Glutamatergic neuron (in vitro differentiated cells): ENCODE data around the gene AFAP1. TPM values are rescaled to one million over a fixed set of nuclear protein-coding genes. Genes with fewer than 3 reads are reported as not detected.
A peak's percentile ranks its signal among the peaks of the same experiment; 100 is the strongest.

Experiments used
- DNase-seq: peaks from one replicate; pipeline ENCODE4 v3.0.0; 2022
- H3K27ac Mint-ChIP-seq: one replicate; pipeline ENCODE4 v1.8.0; 2020; ENCODE audit warnings: mild to moderate bottlenecking, mixed read lengths, inconsistent platforms; ENCODE audit not compliant: unreplicated experiment
- H3K27me3 Mint-ChIP-seq: one replicate; pipeline ENCODE4 v1.8.0; 2020; ENCODE audit warnings: mild to moderate bottlenecking, moderate library complexity, mixed read lengths, inconsistent platforms; ENCODE audit not compliant: unreplicated experiment
- H3K36me3 Mint-ChIP-seq: one replicate; pipeline ENCODE4 v1.8.0; 2020; ENCODE audit warnings: mild to moderate bottlenecking, mixed read lengths, inconsistent platforms; ENCODE audit not compliant: unreplicated experiment
- H3K4me1 Mint-ChIP-seq: one replicate; pipeline ENCODE4 v1.8.0; 2020; ENCODE audit warnings: mild to moderate bottlenecking, low read depth, mixed read lengths, inconsistent platforms; ENCODE audit not compliant: unreplicated experiment
- H3K4me3 Mint-ChIP-seq: one replicate; pipeline ENCODE4 v1.8.0; 2020; ENCODE audit warnings: mild to moderate bottlenecking, mixed read lengths, inconsistent platforms; ENCODE audit not compliant: unreplicated experiment
- H3K9me3 Mint-ChIP-seq: one replicate; pipeline ENCODE4 v1.8.0; 2020; ENCODE audit warnings: mild to moderate bottlenecking, moderate library complexity, mixed read lengths, inconsistent platforms; ENCODE audit not compliant: unreplicated experiment
- CTCF ChIP-seq: fragments of 200-600 bp; sonication (generic); IDR thresholded peaks from one replicate; pipeline ENCODE4 v1.5.0; 2021; ENCODE audit not compliant: partially characterized antibody, unreplicated experiment
- long read RNA-seq: library from polyadenylated mRNA; unstranded; transcript quantifications from one replicate; pipeline ENCODE4 v2.0.0, GENCODE V29; 2020; ENCODE audit not compliant: unreplicated experiment
- total RNA-seq: library from RNA; stranded (reverse); fragmentation: NEBNext Ultra II Directional; extraction: Animal tissue kit (Norgen Biotek cat#: 25700); gene quantifications from one replicate; pipeline ENCODE4 v1.2.1, GENCODE V29; 2021; ENCODE audit not compliant: unreplicated experiment

Gene AFAP1
- 528 TPM for total RNA-seq
- long read RNA-seq, full-length matches to known transcripts: 2 of 58 reads
- long read RNA-seq, partial matches to known transcripts: 9 of 58 reads
- long read RNA-seq, other reads (novel, unspliced or antisense): 47 of 58 reads

GRCh38 chr4:7939377-7940108, at the start of gene AFAP1:
Gene AFAP1, minus strand, starts transcription at chr4:7939861. Its CDS starts 67,783 bp downstream, at chr4:7872078.
- H3K27ac Mint-ChIP-seq: peak within 1 kb of the TSS; percentile 90
- peaks cover 26% of the 10 kb centered on the region for H3K27me3 Mint-ChIP-seq
- no peak within 1 kb of the TSS for H3K4me3 Mint-ChIP-seq
- H3K4me1 Mint-ChIP-seq: peaks cover 23% of the 10 kb centered on the region
- H3K36me3 Mint-ChIP-seq: peaks cover 6% of the 10 kb centered on the region
- TF ChIP-seq CTCF: no peak
- H3K9me3 Mint-ChIP-seq: peaks cover 24% of the 10 kb centered on the region
- DNase-seq: peak; percentile 98

- TF ChIP-seq CTCF: no peak
- no peak for DNase-seq
- Mint-ChIP-seq H3K36me3 (peaks cover 9% of the 10 kb centered on the region), H3K4me3 (no peak overlapping the region), H3K4me1 (peaks cover 18% of the 10 kb centered on the region), H3K9me3 (peaks cover 7% of the 10 kb centered on the region), H3K27me3 (no peaks in the 10 kb centered on the region), H3K27ac (no peak overlapping the region)
Observed at GRCh38 chr4:7988437-7988836, 48.8 kb upstream of the AFAP1 start.

- H3K27me3 Mint-ChIP-seq: no peaks in the 10 kb centered on the region
- no peak overlapping the region for H3K27ac Mint-ChIP-seq
- TF ChIP-seq CTCF: peak; percentile 91
- peak; percentile 82 for DNase-seq
- H3K4me3 Mint-ChIP-seq: no peak overlapping the region
- H3K9me3 Mint-ChIP-seq: peaks cover 6% of the 10 kb centered on the region
- H3K4me1 Mint-ChIP-seq: peaks cover 23% of the 10 kb centered on the region
- H3K36me3 Mint-ChIP-seq: peaks cover 9% of the 10 kb centered on the region
Observed at GRCh38 chr4:7987148-7987989, 47.7 kb upstream of the AFAP1 start.

- no peak overlapping the region for H3K4me3 Mint-ChIP-seq
- H3K27ac Mint-ChIP-seq: no peak overlapping the region
- peaks cover 4% of the 10 kb centered on the region for H3K27me3 Mint-ChIP-seq
- peaks cover 27% of the 10 kb centered on the region for H3K4me1 Mint-ChIP-seq
- TF ChIP-seq CTCF: no peak
- no peak for DNase-seq
- peaks cover 9% of the 10 kb centered on the region for H3K36me3 Mint-ChIP-seq
- peaks cover 4% of the 10 kb centered on the region for H3K9me3 Mint-ChIP-seq
Observed at GRCh38 chr4:7985891-7986441, 46.3 kb upstream of the AFAP1 start.
